Gastrocnemius medialis (tissue), 4 donors: ENCODE results near the gene FANCC. TPM values are rescaled to one million over a fixed set of nuclear protein-coding genes. Genes with fewer than 3 reads are reported as not detected.

Experiments
- ATAC-seq, 2 donors: fragments of 150-250 bp; one replicate each; pipeline ENCODE4 v1.9.1; 2016
- DNase-seq, 2 donors: peaks; one replicate each; pipeline ENCODE4 v3.0.0-alpha.2; 2019
- H3K27ac ChIP-seq, 4 donors: fragments of 200-600 bp; sonication (generic); 1 replicate in 1 of 4; 2 replicates in 3 of 4; pipeline ENCODE4 v1.5.1; 2016 to 2018; ENCODE audit warnings: mild to moderate bottlenecking in 2 of 4, moderate library complexity in 1 of 4
- H3K27me3 ChIP-seq, 3 donors: fragments of 200-600 bp; sonication (generic) in 2 of 3; 1 replicate in 1 of 3; 2 replicates in 2 of 3; pipeline versions ENCODE4 v1.5.1 to v1.6.0; 2016 to 2019; ENCODE audit warnings: mild to moderate bottlenecking in 1 of 3, moderate library complexity in 1 of 3
- H3K36me3 ChIP-seq, 2 donors: fragments of 200-600 bp; sonication (generic) in 1 of 2; one replicate each; pipeline ENCODE4 v1.5.1; 2017 to 2018
- H3K4me1 ChIP-seq, 2 donors: fragments of 200-600 bp; sonication (generic) in 1 of 2; one replicate each; pipeline ENCODE4 v1.5.1; 2016 to 2017; ENCODE audit warnings: mild to moderate bottlenecking in 2 of 2
- H3K4me3 ChIP-seq, 4 donors: fragments of 200-600 bp; sonication (generic) in 3 of 4; 1 replicate in 1 of 4; 2 replicates in 3 of 4; pipeline ENCODE4 v1.5.1; 2016 to 2019; ENCODE audit warnings: mild to moderate bottlenecking in 2 of 4
- H3K9me3 ChIP-seq, 3 donors: fragments of 200-600 bp; sonication (generic) in 2 of 3; 1 replicate in 1 of 3; 2 replicates in 2 of 3; pipeline ENCODE4 v1.5.1; 2016 to 2019
- CTCF ChIP-seq, 5 experiments: fragments of 450-650 bp in 3 of 5; fragments of 200-600 bp in 2 of 5; sonication (generic) in 2 of 5; IDR thresholded peaks in 4 of 5; conservative IDR thresholded peaks in 1 of 5; 1 replicate in 4 of 5; 2 replicates in 1 of 5; pipeline ENCODE4 v1.5.1; 2016 to 2019; ENCODE audit warnings: antibody characterized with exemption in 5 of 5, mild to moderate bottlenecking in 3 of 5, moderate library complexity in 3 of 5
- POLR2A ChIP-seq, 2 donors: fragments of 450-650 bp; IDR thresholded peaks; one replicate each; pipeline ENCODE4 v1.6.1; 2017; ENCODE audit warnings: antibody characterized with exemption in 2 of 2, mild to moderate bottlenecking in 2 of 2, moderate library complexity in 2 of 2
- in situ Hi-C, 4 donors: fragments of 200-750 bp; cut with MboI; loops; one replicate each; pipeline versions ENCODE4 v1.15.0 to v1.8.0; 2017; ENCODE audit warnings: low sequenced_read_pairs in 4 of 4
- intact Hi-C: fragments of 100-400 bp; cut with DNase I; formaldehyde crosslinking; loops from one replicate; pipeline ENCODE4 v1.15.1; 2023; ENCODE audit warnings: low total_unique reads
- total RNA-seq, 4 donors: library from RNA; depleted of rRNA; stranded (reverse); fragments of >200 nt; gene quantifications; one replicate each; pipeline versions ENCODE4 v1.1.0 to v1.2.3, GENCODE V29; 2016

FANCC gene
- total RNA-seq, 4 donors from 2014 or later: 1.2 to 4.8 (median 2.5) TPM

GRCh38 chr9:95073042-95073607 is 244.4 kb downstream of the FANCC start:
- peaks cover 92 to 95% of the 10 kb centered on the region in 2 donors for H3K4me1 ChIP-seq
- peak overlapping the region; percentile 85 to 96 (median 91) for H3K27ac ChIP-seq
- H3K9me3 ChIP-seq: no peaks in the 10 kb centered on the region
- TF ChIP-seq POLR2A (IDR thresholded peaks at IDR 0.05): no peak
- TF ChIP-seq CTCF (IDR thresholded peaks at IDR 0.05 in 4 of 5, conservative IDR thresholded peaks at IDR 0.05 in 1 of 5): peak in 4 of 5 experiments; percentile 18 to 54 (median 52)
- ATAC-seq (peak; percentile 67 to 72), DNase-seq (peak; percentile 53 to 78)
- intact Hi-C loops (loop anchor here (5.0 to 10.0 kb wide), 2 partner anchors 291 to 388 kb away; no protein-coding TSS in a partner anchor), in situ Hi-C loops (no loop called here)
- H3K36me3 ChIP-seq: no peaks in the 10 kb centered on the region
- no peaks in the 10 kb centered on the region for H3K27me3 ChIP-seq
- no peak overlapping the region for H3K4me3 ChIP-seq

- Histone ChIP-seq H3K27ac (peak overlapping the region; percentile 85 to 96 (median 91)), H3K36me3 (no peaks in the 10 kb centered on the region)
- intact Hi-C loops: loop anchor here (5.0 to 10.0 kb wide), 2 partner anchors 290 to 387 kb away; no protein-coding TSS in a partner anchor
Measured at GRCh38 chr9:95071925-95072324, 245.6 kb downstream of the FANCC start.

GRCh38 chr9:95071450-95071849 is 246.1 kb downstream of the FANCC start:
- H3K4me3 ChIP-seq: no peak overlapping the region
- TF ChIP-seq POLR2A (IDR thresholded peaks at IDR 0.05): no peak
- TF ChIP-seq CTCF (IDR thresholded peaks at IDR 0.05 in 4 of 5, conservative IDR thresholded peaks at IDR 0.05 in 1 of 5): no peak
- no peaks in the 10 kb centered on the region for H3K36me3 ChIP-seq
- DNase-seq (no peak), ATAC-seq (no peak)
- H3K9me3 ChIP-seq: no peaks in the 10 kb centered on the region
- in situ Hi-C loops: no loop called here
- intact Hi-C loops: loop anchor here (5.0 to 10.0 kb wide), 2 partner anchors 289 to 387 kb away; no protein-coding TSS in a partner anchor
- H3K27ac ChIP-seq: peak overlapping the region; percentile 85 to 96 (median 91)
- no peaks in the 10 kb centered on the region for H3K27me3 ChIP-seq
- peaks cover 92 to 95% of the 10 kb centered on the region in 2 donors for H3K4me1 ChIP-seq

More at GRCh38 chr9:95071925-95072324, 245.6 kb downstream of the FANCC start:
- no peak for ATAC-seq
- no peak for DNase-seq
- Histone ChIP-seq H3K4me1 (peaks cover 92 to 95% of the 10 kb centered on the region in 2 donors), H3K9me3 (no peaks in the 10 kb centered on the region), H3K27me3 (no peaks in the 10 kb centered on the region), H3K4me3 (no peak overlapping the region)
- in situ Hi-C loops: no loop called here
- TF ChIP-seq CTCF (IDR thresholded peaks at IDR 0.05 in 4 of 5, conservative IDR thresholded peaks at IDR 0.05 in 1 of 5) (no peak), POLR2A (IDR thresholded peaks at IDR 0.05) (no peak)

GRCh38 chr9:95070549-95071021 is 246.9 kb downstream of the FANCC start:
- no peaks in the 10 kb centered on the region for H3K36me3 ChIP-seq
- H3K4me3 ChIP-seq: no peak overlapping the region
- in situ Hi-C loops (no loop called here), intact Hi-C loops (loop anchor here (5.0 to 10.0 kb wide), 2 partner anchors 288 to 386 kb away; no protein-coding TSS in a partner anchor)
- DNase-seq (peak in 1 of 2 donors; percentile 51), ATAC-seq (peak; percentile 11 to 18)
- H3K4me1 ChIP-seq: peaks cover 94 to 95% of the 10 kb centered on the region in 2 donors
- TF ChIP-seq POLR2A (IDR thresholded peaks at IDR 0.05) (no peak), CTCF (IDR thresholded peaks at IDR 0.05 in 4 of 5, conservative IDR thresholded peaks at IDR 0.05 in 1 of 5) (peak in 1 of 5 experiments; percentile 25)
- H3K9me3 ChIP-seq: no peaks in the 10 kb centered on the region
- H3K27ac ChIP-seq: peak overlapping the region; percentile 85 to 96 (median 91)
- no peaks in the 10 kb centered on the region for H3K27me3 ChIP-seq
